Loucy (cell line): ENCODE measurements around the gene PCCA.

ENCODE experiments used
- CTCF ChIP-seq: fragments of 200-600 bp; sonication (generic); conservative IDR thresholded peaks from 2 replicates; pipeline ENCODE4 v1.5.1; 2014; ENCODE audit warnings: mild to moderate bottlenecking, antibody characterized with exemption, low read length
- EZH2phosphoT487 ChIP-seq: fragments of 200-600 bp; IDR thresholded peaks from 2 replicates; pipeline ENCODE4 v1.6.1; 2018; ENCODE audit warnings: antibody characterized with exemption, mild to moderate bottlenecking, moderate library complexity, borderline replicate concordance

GRCh38 chr13:100546713-100547405 lies 458.0 kb downstream of the PCCA start:
- TF ChIP-seq CTCF, result no peak
- no peak for TF ChIP-seq EZH2phosphoT487
